Measurements from ENCODE around the gene SVOPL.

The SVOPL gene

GRCh38 chr7:138565071-138565450 is 136.1 kb downstream of the SVOPL start:
- no peak for TF ChIP-seq SUZ12 (IDR thresholded peaks at IDR 0.05)
- TF ChIP-seq TARDBP (IDR thresholded peaks at IDR 0.05), result no peak
- TF ChIP-seq FOXM1 (IDR thresholded peaks at IDR 0.05; ENCODE audit: borderline replicate concordance), result no peak
- CTCF ChIA-PET, result no interaction called here
- no peak for DNase-seq (ENCODE audit: extremely low spot score)
- POLR2A ChIA-PET, result no interaction called here

- CTCF ChIA-PET, result no interaction called here
- DNase-seq (ENCODE audit: extremely low spot score), result no peak
- no peak for TF ChIP-seq CTBP1 (IDR thresholded peaks at IDR 0.05; ENCODE audit: borderline replicate concordance)
- TF ChIP-seq SUZ12 (IDR thresholded peaks at IDR 0.05), result no peak
- TF ChIP-seq FOXM1 (IDR thresholded peaks at IDR 0.05; ENCODE audit: borderline replicate concordance), result no peak
- no peak for TF ChIP-seq TARDBP (IDR thresholded peaks at IDR 0.05)
- TF ChIP-seq ELF4 (IDR thresholded peaks at IDR 0.05), result no peak
- TF ChIP-seq HDGF (IDR thresholded peaks at IDR 0.05; ENCODE audit: borderline replicate concordance), result no peak
- no peak for TF ChIP-seq LEF1 (IDR thresholded peaks at IDR 0.05; ENCODE audit: borderline replicate concordance)
- no peak for TF ChIP-seq FOXK2 (IDR thresholded peaks at IDR 0.05)
- TF ChIP-seq ZNF384 (IDR thresholded peaks at IDR 0.05), result no peak
- no peak for TF ChIP-seq ARNT (IDR thresholded peaks at IDR 0.05)
- TF ChIP-seq FOXA1 (IDR thresholded peaks at IDR 0.05), result no peak
- TF ChIP-seq NFRKB (IDR thresholded peaks at IDR 0.05), result no peak
- no peak for TF ChIP-seq SP1 (IDR thresholded peaks at IDR 0.05)
- no peak for TF ChIP-seq BHLHE40 (IDR thresholded peaks at IDR 0.05; ENCODE audit: borderline replicate concordance)
- no peak for TF ChIP-seq PKNOX1 (IDR thresholded peaks at IDR 0.05)
- no peak for TF ChIP-seq L3MBTL2 (conservative IDR thresholded peaks at IDR 0.05)
- POLR2A ChIA-PET, result no interaction called here
These were observed 136.8 kb downstream of the SVOPL start for GRCh38 chr7:138564365-138564764.

- ChIA-PET CTCF (no interaction called here), POLR2A (no interaction called here)
- no peak for DNase-seq (ENCODE audit: extremely low spot score)
- TF ChIP-seq ARNT (IDR thresholded peaks at IDR 0.05), result no peak
- no peak for TF ChIP-seq NFRKB (IDR thresholded peaks at IDR 0.05)
- TF ChIP-seq PKNOX1 (IDR thresholded peaks at IDR 0.05), result no peak
- TF ChIP-seq FOXM1 (IDR thresholded peaks at IDR 0.05; ENCODE audit: borderline replicate concordance), result no peak
- TF ChIP-seq CTBP1 (IDR thresholded peaks at IDR 0.05; ENCODE audit: borderline replicate concordance), result no peak
- no peak for TF ChIP-seq BHLHE40 (IDR thresholded peaks at IDR 0.05; ENCODE audit: borderline replicate concordance)
- no peak for TF ChIP-seq ZNF384 (IDR thresholded peaks at IDR 0.05)
These were observed 137.4 kb downstream of the SVOPL start for GRCh38 chr7:138563808-138564207.

GRCh38 chr7:138559448-138559847 is 141.7 kb downstream of the SVOPL start:
- POLR2A ChIA-PET, result no interaction called here

GRCh38 chr7:138556771-138557484 is 144.2 kb downstream of the SVOPL start:
- TF ChIP-seq TARDBP (IDR thresholded peaks at IDR 0.05) (no peak), NFRKB (IDR thresholded peaks at IDR 0.05) (no peak), BHLHE40 (IDR thresholded peaks at IDR 0.05; ENCODE audit: borderline replicate concordance) (no peak), ELF4 (IDR thresholded peaks at IDR 0.05) (no peak), FOXA1 (IDR thresholded peaks at IDR 0.05) (no peak), FOXM1 (IDR thresholded peaks at IDR 0.05; ENCODE audit: borderline replicate concordance) (no peak), PKNOX1 (IDR thresholded peaks at IDR 0.05) (no peak), FOXK2 (IDR thresholded peaks at IDR 0.05) (no peak), ZNF384 (IDR thresholded peaks at IDR 0.05) (no peak), L3MBTL2 (conservative IDR thresholded peaks at IDR 0.05) (no peak), SP1 (IDR thresholded peaks at IDR 0.05) (no peak), HDGF (IDR thresholded peaks at IDR 0.05; ENCODE audit: borderline replicate concordance) (no peak), CTBP1 (IDR thresholded peaks at IDR 0.05; ENCODE audit: borderline replicate concordance) (no peak), ARNT (IDR thresholded peaks at IDR 0.05) (no peak)
- CTCF ChIA-PET, result no interaction called here
- no peak for DNase-seq (ENCODE audit: extremely low spot score)
- POLR2A ChIA-PET, result no interaction called here

More at GRCh38 chr7:138559448-138559847, 141.7 kb downstream of the SVOPL start:
- CTCF ChIA-PET, result no interaction called here
- TF ChIP-seq TARDBP (IDR thresholded peaks at IDR 0.05), result no peak
- TF ChIP-seq ARNT (IDR thresholded peaks at IDR 0.05), result no peak
- no peak for TF ChIP-seq FOXK2 (IDR thresholded peaks at IDR 0.05)
- DNase-seq (ENCODE audit: extremely low spot score), result no peak

- TF ChIP-seq FOXM1 (IDR thresholded peaks at IDR 0.05; ENCODE audit: borderline replicate concordance) (no peak), TARDBP (IDR thresholded peaks at IDR 0.05) (no peak), FOXK2 (IDR thresholded peaks at IDR 0.05) (no peak), HDGF (IDR thresholded peaks at IDR 0.05; ENCODE audit: borderline replicate concordance) (no peak)
- DNase-seq (ENCODE audit: extremely low spot score), result no peak
- CTCF ChIA-PET, result no interaction called here
- POLR2A ChIA-PET, result no interaction called here
These were observed 145.5 kb downstream of the SVOPL start for GRCh38 chr7:138555684-138556083.

GRCh38 chr7:138554674-138555073 is 146.5 kb downstream of the SVOPL start:
- POLR2A ChIA-PET, result no interaction called here
- CTCF ChIA-PET, result no interaction called here

More at GRCh38 chr7:138554674-138555073, 146.5 kb downstream of the SVOPL start:
- TF ChIP-seq FOXA1 (IDR thresholded peaks at IDR 0.05), result no peak
- TF ChIP-seq ARNT (IDR thresholded peaks at IDR 0.05), result no peak
- no peak for TF ChIP-seq SP1 (IDR thresholded peaks at IDR 0.05)
- TF ChIP-seq SUZ12 (IDR thresholded peaks at IDR 0.05), result no peak
- no peak for TF ChIP-seq TARDBP (IDR thresholded peaks at IDR 0.05)
- no peak for TF ChIP-seq L3MBTL2 (conservative IDR thresholded peaks at IDR 0.05)
- TF ChIP-seq ELF4 (IDR thresholded peaks at IDR 0.05), result no peak
- no peak for TF ChIP-seq CTBP1 (IDR thresholded peaks at IDR 0.05; ENCODE audit: borderline replicate concordance)
- no peak for TF ChIP-seq LEF1 (IDR thresholded peaks at IDR 0.05; ENCODE audit: borderline replicate concordance)
- TF ChIP-seq FOXM1 (IDR thresholded peaks at IDR 0.05; ENCODE audit: borderline replicate concordance), result no peak
- no peak for TF ChIP-seq NFRKB (IDR thresholded peaks at IDR 0.05)
- TF ChIP-seq PKNOX1 (IDR thresholded peaks at IDR 0.05), result no peak
- TF ChIP-seq HDGF (IDR thresholded peaks at IDR 0.05; ENCODE audit: borderline replicate concordance), result no peak
- no peak for DNase-seq (ENCODE audit: extremely low spot score)

Measured in HEK293T (cell line).